HEK293 (cell line): ENCODE data around the gene RAB3B.
A peak's percentile ranks its signal among the peaks of the same experiment; 100 is the strongest.

ENCODE experiments used
- ZFP41 ChIP-seq: fragments of 450-650 bp; formaldehyde crosslinking; IDR thresholded peaks from 2 replicates; pipeline ENCODE4 v1.5.1; 2016; ENCODE audit warnings: missing biosample characterization, missing genetic modification characterization, borderline replicate concordance
- ZNF449 ChIP-seq: fragments of 450-650 bp; formaldehyde crosslinking; IDR thresholded peaks from 2 replicates; pipeline ENCODE4 v1.5.1; 2017; ENCODE audit warnings: missing biosample characterization, mild to moderate bottlenecking, missing genetic modification characterization, moderate library complexity
- ZNF473 ChIP-seq: fragments of 450-650 bp; formaldehyde crosslinking; IDR thresholded peaks from 2 replicates; pipeline ENCODE4 v1.5.1; 2017; ENCODE audit warnings: missing biosample characterization, missing genetic modification characterization
- TF ChIP-seq, protein P1 (sequence below): fragments of 450-650 bp; formaldehyde crosslinking; IDR thresholded peaks from 2 replicates; pipeline ENCODE4 v1.5.1; 2016; ENCODE audit warnings: missing biosample characterization, missing genetic modification characterization

GRCh38 chr1:51878616-51879336 is 111.7 kb downstream of the RAB3B start, which contains the start of gene NRDC:
- TF ChIP-seq ZNF473 (tag by site-specific recombination) (no peak), ZNF449 (peak; percentile 42; the same call in 1 of the 2 replicates), ZFP41 (tag by site-specific recombination) (no peak)
- TF ChIP-seq, protein P1, sequence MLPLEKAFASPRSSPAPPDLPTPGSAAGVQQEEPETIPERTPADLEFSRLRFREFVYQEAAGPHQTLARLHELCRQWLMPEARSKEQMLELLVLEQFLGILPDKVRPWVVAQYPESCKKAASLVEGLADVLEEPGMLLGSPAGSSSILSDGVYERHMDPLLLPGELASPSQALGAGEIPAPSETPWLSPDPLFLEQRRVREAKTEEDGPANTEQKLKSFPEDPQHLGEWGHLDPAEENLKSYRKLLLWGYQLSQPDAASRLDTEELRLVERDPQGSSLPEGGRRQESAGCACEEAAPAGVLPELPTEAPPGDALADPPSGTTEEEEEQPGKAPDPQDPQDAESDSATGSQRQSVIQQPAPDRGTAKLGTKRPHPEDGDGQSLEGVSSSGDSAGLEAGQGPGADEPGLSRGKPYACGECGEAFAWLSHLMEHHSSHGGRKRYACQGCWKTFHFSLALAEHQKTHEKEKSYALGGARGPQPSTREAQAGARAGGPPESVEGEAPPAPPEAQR (tag by site-specific recombination): no peak
